Body of pancreas (tissue), 4 donors: ENCODE data around the gene DHRS1. TPM values are rescaled to one million over a fixed set of nuclear protein-coding genes. Genes with fewer than 3 reads are reported as not detected.

Experiments used
- ATAC-seq: fragments of 150-250 bp; one replicate; pipeline ENCODE4 v1.9.1; 2016
- DNase-seq, 4 donors: peaks; one replicate each; pipeline ENCODE4 v3.0.0-alpha.2; 2019
- H3K27ac ChIP-seq, 4 donors: fragments of 200-600 bp; sonication (generic); 1 replicate in 3 of 4; 2 replicates in 1 of 4; pipeline versions ENCODE4 v1.5.1 to v1.6.1; 2016 to 2019; ENCODE audit warnings: mild to moderate bottlenecking in 1 of 4, mixed read lengths in 1 of 4, moderate library complexity in 1 of 4
- H3K27me3 ChIP-seq, 2 donors: fragments of 200-600 bp; sonication (generic); one replicate each; pipeline ENCODE4 v1.6.0; 2016; ENCODE audit warnings: mild to moderate bottlenecking in 1 of 2
- H3K36me3 ChIP-seq, 2 donors: fragments of 200-600 bp; sonication (generic); replicated peaks in 1 of 2; 2 replicates each; pipeline ENCODE4 v1.5.1; 2016; ENCODE audit warnings: low read depth in 2 of 2; ENCODE audit not compliant: insufficient read depth in 1 of 2
- H3K4me1 ChIP-seq: fragments of 200-600 bp; sonication (generic); one replicate; pipeline ENCODE4 v1.6.0; 2016
- H3K4me3 ChIP-seq, 2 donors: fragments of 200-600 bp; sonication (generic); 1 replicate in 1 of 2; 2 replicates in 1 of 2; pipeline ENCODE4 v1.5.1; 2016 to 2019
- H3K9me3 ChIP-seq, 3 donors: fragments of 200-600 bp; sonication (generic); 1 replicate in 2 of 3; 2 replicates in 1 of 3; pipeline ENCODE4 v1.5.1; 2016
- CTCF ChIP-seq, 7 experiments: fragments of 450-650 bp in 4 of 7; fragments of 200-600 bp in 3 of 7; sonication (generic) in 3 of 7; IDR thresholded peaks; one replicate each; pipeline ENCODE4 v1.5.1; 2016 to 2019; ENCODE audit warnings: antibody characterized with exemption in 7 of 7
- POLR2A ChIP-seq, 3 donors: fragments of 450-650 bp; IDR thresholded peaks; one replicate each; pipeline ENCODE4 v1.6.1; 2016; ENCODE audit warnings: antibody characterized with exemption in 3 of 3, mild to moderate bottlenecking in 2 of 3
- WGBS, 2 donors: methylation state at CpG; one replicate each; pipeline ENCODE4 v1.1.5; 2017; 5-methylcytosine and 5-hydroxymethylcytosine counted together
- intact Hi-C: fragments of 100-400 bp; cut with DNase I; formaldehyde crosslinking; loops from one replicate; pipeline ENCODE4 v1.15.1; 2023
- total RNA-seq, 2 donors: library from RNA; depleted of rRNA; stranded (reverse); fragments of >200 nt; gene quantifications; one replicate each; pipeline ENCODE4 v1.1.0, GENCODE V29; 2016

The DHRS1 gene
- total RNA-seq, result 10 to 100 TPM; 18.8 to 31.4 TPM

GRCh38 chr14:24299255-24300191 lies at the start of gene DHRS1, which contains the start of gene NOP9:
Gene DHRS1, minus strand, starts transcription at chr14:24299780. Its CDS starts 674 bp downstream, at chr14:24299106.
Gene NOP9, plus strand, starts transcription at chr14:24299850. Its CDS starts 105 bp downstream, at chr14:24299955.
- Histone ChIP-seq H3K9me3 (no peaks in the 10 kb centered on the region), H3K4me3 (peak within 1 kb of the TSS; percentile 89 to 95), H3K27ac (peak within 1 kb of the TSS; percentile 61 to 91 (median 85)), H3K27me3 (no peaks in the 10 kb centered on the region), H3K4me1 (peaks cover 45% of the 10 kb centered on the region), H3K36me3 (peaks cover 6 to 24% of the 10 kb centered on the region in 2 donors)
- DNase-seq (peak; percentile 91 to 94 (median 93)), ATAC-seq (peak; percentile 95)
- 0% methylated on average over 2 to 70 of the region's 75 CpGs for WGBS, 2 donors
- intact Hi-C loops, result no loop called here
- TF ChIP-seq POLR2A (IDR thresholded peaks at IDR 0.05) (peak in 2 of 3 donors; percentile 74 to 82), CTCF (IDR thresholded peaks at IDR 0.05) (peak in 2 of 7 experiments; percentile 12 to 16)

GRCh38 chr14:24348186-24348585 lies 48.6 kb upstream of the DHRS1 start:
- H3K9me3 ChIP-seq, result no peaks in the 10 kb centered on the region
- intact Hi-C loops, result no loop called here
- no peak overlapping the region for H3K27ac ChIP-seq
- no peak for TF ChIP-seq CTCF (IDR thresholded peaks at IDR 0.05)
- no peak for TF ChIP-seq POLR2A (IDR thresholded peaks at IDR 0.05)
- WGBS, 2 donors, result 96% methylated on average over 2 of the region's 2 CpGs
- no peaks in the 10 kb centered on the region for H3K27me3 ChIP-seq
- peaks cover 3% of the 10 kb centered on the region for H3K4me1 ChIP-seq
- ATAC-seq (no peak), DNase-seq (no peak)
- no peak overlapping the region for H3K4me3 ChIP-seq
- H3K36me3 ChIP-seq, result no peaks in the 10 kb centered on the region

GRCh38 chr14:24347134-24347533 lies 47.6 kb upstream of the DHRS1 start:
- peaks cover 3% of the 10 kb centered on the region for H3K4me1 ChIP-seq
- H3K36me3 ChIP-seq, result no peaks in the 10 kb centered on the region
- intact Hi-C loops, result no loop called here
- no peaks in the 10 kb centered on the region for H3K9me3 ChIP-seq
- H3K4me3 ChIP-seq, result no peak overlapping the region
- DNase-seq, result no peak
- no peak for TF ChIP-seq CTCF (IDR thresholded peaks at IDR 0.05)
- TF ChIP-seq POLR2A (IDR thresholded peaks at IDR 0.05), result no peak
- WGBS, 2 donors, result 50 to 58% methylated on average over 1 of the region's 1 CpG
- no peak for ATAC-seq
- no peaks in the 10 kb centered on the region for H3K27me3 ChIP-seq
- H3K27ac ChIP-seq, result no peak overlapping the region

GRCh38 chr14:24343795-24344660 lies 44.4 kb upstream of the DHRS1 start:
- H3K9me3 ChIP-seq, result no peaks in the 10 kb centered on the region
- no peak overlapping the region for H3K4me3 ChIP-seq
- DNase-seq (peak in 1 of 4 donors; percentile 33), ATAC-seq (no peak)
- H3K4me1 ChIP-seq, result peaks cover 13% of the 10 kb centered on the region
- H3K36me3 ChIP-seq, result no peaks in the 10 kb centered on the region
- 54 to 59% methylated on average over 7 of the region's 7 CpGs for WGBS, 2 donors
- no peak for TF ChIP-seq CTCF (IDR thresholded peaks at IDR 0.05)
- TF ChIP-seq POLR2A (IDR thresholded peaks at IDR 0.05), result no peak
- intact Hi-C loops, result no loop called here
- no peaks in the 10 kb centered on the region for H3K27me3 ChIP-seq
- no peak overlapping the region for H3K27ac ChIP-seq
